SK-N-SH (cell line): ENCODE results near the gene UNKL.

Experiments
- CTCF ChIP-seq: fragments of 200-600 bp; sonication (generic); IDR thresholded peaks from 2 replicates; pipeline ENCODE4 v1.6.1; 2017; ENCODE audit warnings: antibody characterized with exemption, mild to moderate bottlenecking, moderate library complexity
- FOXM1 ChIP-seq: IDR thresholded peaks from 2 replicates; pipeline ENCODE4 v1.4.0; 2012; ENCODE audit warnings: low read depth, mild to moderate bottlenecking
- POLR2AphosphoS5 ChIP-seq: IDR thresholded peaks from 2 replicates; pipeline ENCODE4 v1.6.1; 2012; ENCODE audit warnings: low read depth, low read length
- TAF1 ChIP-seq: IDR thresholded peaks from 2 replicates; pipeline ENCODE4 v1.6.1; 2012; ENCODE audit warnings: low read depth, mild to moderate bottlenecking, low read length, moderate library complexity, borderline replicate concordance
- YY1 ChIP-seq: IDR thresholded peaks from 2 replicates; pipeline ENCODE4 v1.4.0; 2012; ENCODE audit warnings: low read depth, mild to moderate bottlenecking

- TF ChIP-seq TAF1 (no peak), CTCF (no peak), POLR2AphosphoS5 (no peak), FOXM1 (no peak), YY1 (no peak)
Observed at GRCh38 chr16:1366060-1366711, 48.3 kb downstream of the UNKL start.
